Stimulated activated CD4-positive, alpha-beta T cell treated with anti-CD3 and anti-CD28 coated beads, Interleukin-1b, Interleukin-23, amount 100 ng/mL, for 4 hours (primary cell): ENCODE results near the gene TRIM16.
"Not testable (repeated sequence)": the region's sequence is repeated elsewhere in the genome, so short reads cannot be mapped to it uniquely, and the experiment has no call there.

ENCODE experiments used
- DNase-seq, 2 donors: peaks; one replicate each; pipeline ENCODE4 v3.0.0-alpha.2; 2020; ENCODE audit warnings: low read depth in 2 of 2

The TRIM16 gene

GRCh38 chr17:15683824-15684478 is at the start of gene TRIM16:
Gene TRIM16 (minus strand): TSS chr17:15684311. CDS start chr17:15651609, 32,702 bp downstream.
- DNase-seq, result peak; percentile 69 to 71

DNA sequence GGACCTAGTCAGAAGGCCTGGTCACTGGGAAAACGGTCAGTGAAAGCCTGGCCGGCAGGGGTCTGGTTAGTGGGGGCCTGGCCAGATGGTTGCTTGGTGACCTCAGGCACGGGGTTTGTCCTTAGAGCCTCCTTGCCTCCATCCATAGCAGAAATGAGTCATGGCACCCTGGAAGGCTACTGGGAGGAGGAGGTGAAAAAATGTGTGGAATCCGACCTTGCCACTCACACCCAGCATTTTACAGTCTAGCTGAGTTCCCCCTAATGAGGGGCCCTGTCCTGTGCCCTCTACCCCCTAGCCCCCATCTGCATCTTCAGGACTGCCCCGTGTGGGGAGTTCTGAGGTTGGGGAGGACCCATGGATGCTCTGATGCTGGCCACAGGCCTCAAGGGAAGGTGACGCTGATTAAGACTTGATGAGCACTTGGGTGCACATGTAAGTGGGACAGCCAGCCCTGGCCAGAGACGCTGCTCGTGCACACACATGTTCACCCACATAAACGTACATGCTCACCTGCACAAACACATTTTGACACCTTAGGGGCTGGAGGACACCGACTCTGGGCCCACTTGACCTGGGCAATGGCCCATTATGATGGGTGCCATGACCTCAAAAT is 49.2 kb upstream of the TRIM16 start:
- not testable (repeated sequence) for DNase-seq

DNA sequence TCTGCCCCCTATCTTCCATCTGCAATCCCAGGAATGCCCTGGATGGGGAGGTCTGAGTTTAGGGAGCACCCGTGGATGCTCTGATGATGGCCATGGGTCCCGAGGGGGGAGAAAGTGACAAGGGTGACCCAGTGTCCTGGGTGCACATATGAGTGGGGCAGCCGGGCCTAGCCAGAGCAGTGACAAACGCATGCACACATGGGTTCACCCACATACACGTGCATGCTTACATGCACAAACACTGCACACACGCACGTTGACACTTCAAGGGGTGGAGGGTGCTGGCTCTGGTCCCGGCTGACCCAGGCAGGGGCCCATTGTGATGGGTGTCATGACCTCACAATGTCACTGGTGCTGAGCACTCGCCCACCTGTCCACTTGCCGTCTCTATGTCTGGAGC is 47.8 kb upstream of the TRIM16 start, which contains the start of gene TBC1D26:
Gene TBC1D26 (plus strand): TSS at position 384 of the 400 bp plus-strand sequence. CDS start 3,066 bp downstream, outside the sequence.
- not testable (repeated sequence) for DNase-seq

DNA sequence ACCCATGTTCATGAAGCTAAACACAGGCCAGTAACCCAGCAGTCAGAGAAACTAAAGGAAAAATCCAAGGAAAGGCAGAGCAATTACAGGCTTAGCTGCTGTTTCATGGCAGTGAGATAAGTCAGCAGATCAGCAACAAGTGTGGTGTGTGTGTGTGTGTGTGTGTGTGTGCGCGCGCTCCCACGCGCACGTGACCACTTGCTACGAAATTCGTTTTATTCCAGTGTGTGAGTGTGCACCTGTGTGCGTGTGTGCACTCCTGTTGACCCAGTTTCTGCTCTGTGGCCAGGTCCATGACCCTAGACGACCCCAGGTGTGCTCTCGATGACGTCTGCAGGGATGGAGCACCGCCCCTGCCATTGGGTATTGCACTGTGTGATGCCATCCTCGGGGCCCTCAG is 46.4 kb upstream of the TRIM16 start:
- not testable (repeated sequence) for DNase-seq

DNA sequence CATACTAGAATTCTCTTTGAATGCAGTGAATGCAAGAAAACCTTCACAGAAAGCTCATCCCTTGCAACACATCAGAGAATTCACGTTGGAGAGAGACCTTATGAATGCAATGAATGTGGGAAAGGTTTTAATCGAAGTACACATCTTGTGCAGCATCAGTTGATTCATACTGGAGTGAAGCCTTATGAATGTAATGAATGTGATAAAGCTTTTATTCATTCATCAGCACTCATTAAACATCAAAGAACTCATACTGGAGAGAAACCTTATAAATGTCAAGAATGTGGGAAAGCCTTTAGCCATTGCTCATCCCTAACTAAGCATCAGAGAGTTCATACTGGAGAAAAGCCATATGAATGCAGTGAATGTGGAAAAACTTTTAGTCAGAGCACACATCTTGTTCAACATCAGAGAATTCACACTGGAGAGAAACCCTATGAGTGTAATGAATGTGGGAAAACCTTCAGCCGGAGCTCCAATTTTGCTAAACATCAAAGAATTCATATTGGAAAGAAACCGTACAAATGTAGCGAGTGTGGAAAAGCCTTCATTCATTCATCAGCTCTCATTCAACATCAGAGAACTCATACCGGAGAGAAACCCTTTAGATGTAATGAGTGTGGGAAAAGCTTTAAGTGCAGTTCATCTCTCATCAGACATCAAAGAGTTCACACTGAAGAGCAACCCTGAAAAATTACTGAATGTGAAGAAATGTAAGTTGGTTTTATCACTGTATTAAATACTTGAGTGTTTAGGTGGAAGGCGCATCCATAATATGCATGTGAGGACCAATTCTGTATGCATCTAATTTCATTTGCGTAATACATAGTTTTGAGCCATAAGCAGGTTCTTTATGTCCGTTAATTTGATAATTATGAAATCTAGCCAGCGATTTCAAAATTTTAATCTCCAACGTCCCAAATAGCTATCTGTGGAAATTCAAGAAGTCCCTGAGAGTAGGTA is 32.8 kb upstream of the TRIM16 start:
- not testable (repeated sequence) for DNase-seq

- DNase-seq, result not testable (repeated sequence)
Observed at GRCh38 chr17:15708879-15709278, 24.8 kb upstream of the TRIM16 start.

DNA sequence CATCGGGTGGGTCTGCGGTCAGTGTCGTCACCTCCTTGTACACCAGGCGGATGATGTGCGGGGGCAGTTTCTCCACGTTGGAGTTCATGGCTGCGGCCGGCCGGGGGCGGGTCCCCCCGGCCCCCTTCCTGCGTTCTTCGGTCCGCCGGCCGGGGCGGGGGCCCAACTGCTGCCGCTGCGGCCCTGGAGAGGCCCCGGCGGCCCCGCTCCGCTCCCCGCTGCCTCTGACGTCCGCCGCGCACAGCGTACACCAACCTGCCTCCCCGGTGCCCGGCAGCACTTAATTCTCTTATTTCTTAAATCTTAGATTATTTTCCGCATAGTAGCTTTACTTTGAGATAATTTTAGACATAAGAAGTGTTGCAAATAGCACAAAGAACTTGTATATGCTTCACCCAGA is 20.7 kb upstream of the TRIM16 start:
- DNase-seq, result not testable (repeated sequence)

- not testable (repeated sequence) for DNase-seq
Observed at GRCh38 chr17:15704239-15704638, 20.1 kb upstream of the TRIM16 start.

- not testable (repeated sequence) for DNase-seq
Observed at GRCh38 chr17:15699937-15700336, 15.8 kb upstream of the TRIM16 start.

GRCh38 chr17:15699413-15699924 is 15.4 kb upstream of the TRIM16 start, which contains the start of gene ZNF286A:
Gene ZNF286A (plus strand): TSS chr17:15699752. CDS start chr17:15700330, 578 bp downstream.
- DNase-seq, result peak; percentile 77 to 88

DNA sequence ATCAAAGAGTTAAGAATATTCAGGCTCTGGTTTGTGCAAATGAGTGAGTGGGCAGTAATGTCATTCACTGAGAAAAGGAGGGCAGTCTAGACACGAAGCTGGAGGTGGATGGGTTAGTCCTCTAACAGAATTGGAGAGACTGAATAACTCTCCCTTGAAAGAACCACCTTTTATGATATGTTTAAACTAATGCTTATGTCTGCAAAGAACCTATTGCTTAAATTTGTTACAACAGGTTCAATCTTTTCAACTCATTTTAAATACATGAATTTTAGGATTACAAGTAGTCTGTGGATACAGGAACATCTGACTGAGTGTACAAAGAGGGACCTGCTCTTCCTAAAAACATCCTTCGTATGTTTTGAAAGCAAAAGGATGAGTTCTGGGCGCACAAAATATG is 14.9 kb upstream of the TRIM16 start:
- not testable (repeated sequence) for DNase-seq

DNA sequence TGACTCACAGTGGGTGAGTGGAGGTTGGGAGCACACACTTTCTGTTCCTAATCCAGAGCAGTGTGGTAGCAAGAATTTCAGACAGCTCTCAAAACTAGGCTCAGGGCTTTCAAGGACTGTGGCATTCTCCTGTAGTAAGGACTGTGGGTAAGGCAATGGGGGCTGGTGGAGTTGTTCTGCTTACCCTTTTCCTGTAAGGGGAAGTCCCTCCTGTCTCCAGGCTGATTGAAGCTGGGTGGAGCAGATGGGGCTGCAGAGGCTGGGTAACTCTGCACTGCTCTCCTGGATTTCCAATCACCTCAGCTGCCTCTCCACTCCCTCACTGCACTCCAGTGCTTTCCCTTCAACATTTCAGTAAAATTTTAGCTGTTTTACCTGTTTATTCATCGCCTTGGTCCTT is 3.4 kb upstream of the TRIM16 start:
- not testable (repeated sequence) for DNase-seq

DNA sequence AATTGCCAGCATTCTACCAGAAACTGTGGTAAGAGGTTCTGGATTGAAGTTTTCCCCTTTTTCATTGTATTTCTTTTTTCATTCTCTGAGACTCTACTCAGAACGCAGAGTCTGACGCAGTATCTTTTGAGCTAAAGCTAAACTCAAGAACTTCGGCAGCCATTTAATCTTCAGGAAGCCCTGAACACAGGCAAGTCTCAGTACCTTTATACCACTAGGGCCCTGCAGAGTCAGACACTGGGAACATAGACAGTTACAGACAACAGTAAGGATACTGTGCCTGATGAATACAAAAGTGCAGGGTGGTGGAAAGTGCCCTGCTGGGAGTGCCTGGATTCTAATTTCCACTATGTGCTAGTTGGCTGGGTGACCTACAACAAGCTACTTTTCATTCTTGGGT is 976 bp downstream of the TRIM16 start:
- not testable (repeated sequence) for DNase-seq

GRCh38 chr17:15675991-15676390 is 8.1 kb downstream of the TRIM16 start:
- not testable (repeated sequence) for DNase-seq

DNA sequence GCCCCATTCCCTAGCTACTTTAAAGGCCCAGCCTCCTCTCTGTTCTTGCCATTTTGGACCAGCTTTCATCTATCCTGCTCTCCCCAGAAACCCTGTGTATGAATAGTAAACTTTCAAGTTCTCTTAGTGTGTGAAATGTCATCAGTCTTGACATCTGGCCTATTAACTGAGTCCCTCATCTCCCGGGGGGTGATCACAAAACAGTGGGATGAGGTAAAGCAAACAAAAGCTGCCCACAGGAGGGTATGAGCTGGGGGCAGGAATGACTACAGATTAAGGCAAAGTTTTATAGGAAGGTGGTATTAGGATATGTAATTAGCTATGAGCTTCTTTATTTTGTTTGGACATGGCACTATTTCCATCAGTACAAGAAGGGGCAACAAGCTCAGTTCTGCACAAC is 9.5 kb downstream of the TRIM16 start:
- DNase-seq, result not testable (repeated sequence)

- DNase-seq, result not testable (repeated sequence)
Observed at GRCh38 chr17:15669526-15669925, 14.6 kb downstream of the TRIM16 start.

DNA sequence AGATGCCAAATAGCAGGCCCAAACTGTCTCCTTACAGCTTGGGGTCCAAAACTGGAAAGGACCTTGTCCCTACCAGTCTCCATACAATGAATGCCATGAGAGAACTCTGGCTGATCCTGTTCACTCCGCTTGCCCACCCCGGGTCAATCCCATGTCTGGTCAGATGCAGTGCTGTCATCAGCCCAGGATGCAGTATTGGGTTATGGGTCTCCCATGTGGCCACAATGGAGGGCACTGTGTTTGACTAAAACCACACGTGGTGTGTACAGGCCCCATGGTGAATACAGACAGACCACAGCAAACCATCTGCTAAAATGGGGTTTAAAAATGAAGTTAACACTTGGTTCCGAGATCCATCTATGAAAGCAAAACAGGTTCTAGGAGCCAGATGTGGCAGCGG is 20.4 kb downstream of the TRIM16 start:
- DNase-seq, result no peak

DNA sequence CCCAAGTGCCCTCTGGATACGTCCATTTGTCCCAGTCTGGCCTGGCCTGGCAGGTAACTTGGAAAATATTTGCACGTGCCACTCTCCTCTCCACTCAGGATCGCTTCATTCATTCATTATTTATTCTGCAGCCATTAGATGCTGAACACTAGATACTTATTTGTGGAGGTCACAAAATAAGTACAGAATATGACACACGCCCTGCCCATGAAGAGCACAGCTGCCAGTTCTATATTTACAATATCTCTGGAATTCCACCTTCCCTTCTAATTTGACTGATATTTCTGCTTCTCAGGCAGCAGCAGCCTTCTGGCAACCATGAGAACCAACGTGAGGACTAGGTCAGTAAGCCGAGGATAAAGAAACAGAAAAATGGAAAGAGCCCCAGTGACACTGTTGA is 20.9 kb downstream of the TRIM16 start:
- DNase-seq, result no peak

GRCh38 chr17:15662681-15663080 is 21.4 kb downstream of the TRIM16 start:
- no peak for DNase-seq

DNA sequence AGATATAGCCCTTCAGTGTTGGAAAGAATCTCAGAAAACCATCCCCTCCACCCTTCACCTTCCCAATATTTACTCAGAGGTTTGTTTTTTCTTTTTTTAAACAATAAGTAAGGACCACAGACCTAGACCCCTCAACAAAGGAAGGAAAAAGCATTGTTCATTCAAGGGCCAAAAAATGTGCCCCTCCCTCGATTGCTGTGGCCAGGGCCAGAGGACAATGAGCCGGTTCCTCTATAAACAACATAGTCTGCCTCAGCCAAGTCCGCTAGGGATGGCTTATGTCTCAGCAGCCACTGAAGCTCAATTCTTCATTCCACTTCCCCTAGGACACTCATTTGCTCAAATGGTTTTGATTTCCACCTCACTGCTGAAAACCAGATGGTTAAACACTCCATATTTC is 24.0 kb downstream of the TRIM16 start:
- DNase-seq, result no peak

- no peak for DNase-seq
Observed at GRCh38 chr17:15659663-15660062, 24.4 kb downstream of the TRIM16 start.

DNA sequence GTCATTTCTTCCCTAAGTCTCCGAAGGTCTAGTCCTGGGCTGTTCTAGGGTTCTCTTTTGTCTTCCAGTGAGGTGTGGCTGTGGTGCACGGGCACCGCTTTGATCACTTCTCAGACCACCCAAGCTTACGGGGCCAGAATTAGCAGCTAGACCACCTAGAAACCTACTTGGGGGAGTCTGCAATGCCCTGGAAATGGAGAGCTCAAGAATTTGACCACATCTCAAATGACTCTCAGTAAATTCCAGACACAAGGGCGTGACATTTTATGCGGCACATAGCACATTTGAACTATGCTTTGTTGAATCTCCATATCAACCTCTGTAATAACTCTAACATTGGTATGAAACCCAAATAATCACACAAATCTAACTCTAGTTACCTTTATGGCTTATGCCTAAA is 24.9 kb downstream of the TRIM16 start:
- DNase-seq, result no peak
